Activated CD4-positive, alpha-beta T cell treated with anti-CD3 and anti-CD28 coated beads for 48 hours (primary cell): Measurements from ENCODE around the gene PRSS12.

ENCODE experiments used
- DNase-seq: peaks from one replicate; pipeline ENCODE4 v3.0.0-alpha.2; 2020

The PRSS12 gene

DNA sequence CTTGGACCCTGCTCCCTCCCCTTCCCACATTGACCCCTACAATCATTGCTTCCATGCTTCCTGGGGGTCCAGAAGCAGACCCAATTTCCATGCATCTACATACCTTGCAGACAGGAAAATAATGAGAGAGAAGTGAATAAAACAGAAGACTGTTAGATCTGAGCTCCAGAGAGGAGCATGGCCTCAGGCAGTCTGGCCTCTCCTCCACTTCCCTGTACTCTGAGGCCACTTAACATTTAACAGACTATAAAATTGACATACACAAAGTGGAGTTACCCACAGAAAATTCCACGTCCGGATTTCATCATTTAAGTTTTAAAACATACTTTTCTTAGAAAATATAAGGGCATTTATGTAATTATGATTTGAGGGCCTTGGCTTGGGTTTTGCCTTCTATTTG lies 2.1 kb upstream of the PRSS12 start:
- DNase-seq = no peak

GRCh38 chr4:118353534-118354030 lies 779 bp upstream of the PRSS12 start:
- no peak for DNase-seq

DNA sequence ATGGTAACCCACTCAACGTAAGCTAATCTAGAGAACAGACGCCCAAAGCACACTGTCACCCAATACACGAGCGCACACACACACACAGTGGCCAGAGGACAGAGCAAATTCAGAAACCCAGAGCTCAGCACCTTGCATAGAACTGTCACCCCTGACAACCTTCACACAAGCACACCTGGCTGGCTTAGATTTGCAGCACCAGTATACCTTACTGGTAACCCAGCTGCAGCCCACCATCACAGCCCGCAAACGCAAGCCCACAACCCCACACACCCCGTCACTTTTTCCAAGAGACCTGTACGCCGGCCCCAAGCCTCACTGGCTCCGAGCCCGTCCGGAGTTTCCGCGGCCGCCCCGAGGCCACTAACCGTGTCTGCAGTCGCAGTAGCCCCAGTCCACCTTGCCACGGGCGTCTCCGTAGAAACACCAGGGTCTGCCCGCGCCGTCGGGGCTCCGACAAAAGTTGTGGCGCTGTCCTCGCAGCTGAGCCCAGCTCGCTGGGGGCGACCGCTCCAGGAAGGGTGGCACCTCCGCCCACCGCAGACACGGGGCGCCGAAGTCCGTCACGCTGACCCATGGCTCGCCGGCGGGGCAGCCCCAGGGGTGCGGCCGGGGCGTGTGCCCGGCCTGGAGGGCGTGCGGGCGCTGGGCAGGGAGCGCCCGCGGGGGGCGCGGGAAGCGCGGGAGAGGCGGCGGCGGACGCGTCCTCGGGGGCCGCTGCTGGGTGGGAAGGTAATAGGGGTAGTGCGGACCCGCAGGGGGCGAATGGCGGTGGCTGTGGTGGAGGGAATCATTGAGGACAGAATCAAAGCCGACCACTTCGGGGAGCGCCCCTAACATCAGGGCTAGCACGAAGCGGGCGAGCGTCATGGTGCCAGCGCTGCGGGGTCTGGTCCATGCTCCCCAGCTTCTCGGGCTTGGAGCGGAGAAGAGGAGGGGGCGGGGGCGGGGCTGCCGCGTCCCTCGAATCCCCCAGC lies 664 bp downstream of the PRSS12 start:
- DNase-seq = peak; percentile 5

- no peak for DNase-seq
Observed at GRCh38 chr4:118350961-118351360, 1.8 kb downstream of the PRSS12 start.

DNA sequence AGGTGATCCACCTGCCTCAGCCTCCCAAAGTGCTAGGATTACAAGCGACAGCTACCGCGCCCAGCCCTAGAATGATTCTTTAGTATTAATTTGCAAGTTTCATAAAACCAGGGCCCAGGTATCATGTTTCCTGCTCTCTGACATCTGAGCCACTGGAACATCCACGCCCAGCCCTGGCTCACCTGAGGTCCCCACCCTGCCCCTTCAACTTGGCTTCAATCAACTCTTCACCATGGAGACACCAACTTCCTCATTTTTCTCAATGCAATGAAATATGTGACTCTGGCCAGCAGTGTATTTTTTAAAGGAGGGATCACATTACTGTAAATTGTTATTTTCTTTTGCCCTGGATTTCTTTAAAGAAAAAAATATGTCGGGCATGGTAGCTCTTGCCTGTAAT lies 3.9 kb downstream of the PRSS12 start:
- no peak for DNase-seq

- no peak for DNase-seq
Observed at GRCh38 chr4:118346495-118346894, 6.3 kb downstream of the PRSS12 start.

DNA sequence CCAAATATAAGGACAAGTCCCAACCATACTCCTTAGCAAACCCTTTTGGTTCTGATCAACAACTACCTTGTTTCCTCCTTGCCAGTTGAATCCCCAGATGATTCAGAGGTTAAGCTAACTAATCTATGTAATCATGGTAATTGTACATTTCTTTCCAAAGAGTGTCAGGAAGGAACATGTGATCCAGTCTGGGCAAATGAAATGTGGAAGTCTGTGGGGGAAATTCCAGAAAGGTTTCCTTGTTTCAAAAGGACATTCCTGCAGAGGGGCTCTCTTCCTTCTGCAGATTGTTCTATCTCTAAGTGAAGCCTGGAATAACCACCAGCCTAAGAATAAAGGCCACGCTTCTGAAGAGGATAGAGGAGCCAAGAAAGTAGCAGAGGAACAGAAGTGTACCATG lies 7.0 kb downstream of the PRSS12 start:
- no peak for DNase-seq

DNA sequence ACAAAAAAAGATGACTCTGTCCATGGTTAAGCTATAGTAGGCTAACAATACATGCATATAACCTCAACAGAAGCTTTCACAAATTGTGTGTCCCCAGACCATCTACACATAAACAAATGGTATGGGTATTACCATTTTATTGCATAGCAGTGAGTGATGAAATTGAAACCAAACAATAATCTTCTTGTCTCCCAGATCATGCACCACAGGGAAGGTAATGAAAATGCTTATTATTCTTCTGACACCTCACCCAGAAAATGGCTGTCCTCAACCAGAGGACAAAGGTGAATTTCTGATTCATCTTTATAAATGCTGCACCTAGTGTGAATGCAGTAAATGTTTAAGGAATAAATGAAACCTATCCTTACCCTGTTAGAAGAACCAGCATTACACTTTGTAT lies 8.0 kb downstream of the PRSS12 start:
- DNase-seq = no peak

DNA sequence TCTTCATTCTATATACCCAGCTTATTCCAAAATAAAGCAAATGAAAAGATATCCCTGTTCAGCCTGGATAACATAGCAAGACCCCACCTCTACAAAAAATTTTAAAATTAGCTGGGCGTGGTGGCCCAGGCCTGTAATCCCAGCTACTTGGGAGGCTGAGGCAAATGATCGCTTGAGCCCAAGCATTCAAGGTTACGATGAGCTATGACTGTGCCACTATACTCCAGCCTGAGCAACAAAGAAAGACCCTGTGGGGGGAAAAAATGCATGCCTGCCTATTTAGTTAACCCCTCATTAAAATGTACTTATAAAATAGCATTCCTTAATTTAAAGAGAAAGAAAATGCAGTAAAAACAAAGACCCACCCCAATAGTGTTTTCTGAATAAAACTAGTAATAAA lies 9.3 kb downstream of the PRSS12 start:
- no peak for DNase-seq

- no peak for DNase-seq
Observed at GRCh38 chr4:118340109-118340508, 12.7 kb downstream of the PRSS12 start.

DNA sequence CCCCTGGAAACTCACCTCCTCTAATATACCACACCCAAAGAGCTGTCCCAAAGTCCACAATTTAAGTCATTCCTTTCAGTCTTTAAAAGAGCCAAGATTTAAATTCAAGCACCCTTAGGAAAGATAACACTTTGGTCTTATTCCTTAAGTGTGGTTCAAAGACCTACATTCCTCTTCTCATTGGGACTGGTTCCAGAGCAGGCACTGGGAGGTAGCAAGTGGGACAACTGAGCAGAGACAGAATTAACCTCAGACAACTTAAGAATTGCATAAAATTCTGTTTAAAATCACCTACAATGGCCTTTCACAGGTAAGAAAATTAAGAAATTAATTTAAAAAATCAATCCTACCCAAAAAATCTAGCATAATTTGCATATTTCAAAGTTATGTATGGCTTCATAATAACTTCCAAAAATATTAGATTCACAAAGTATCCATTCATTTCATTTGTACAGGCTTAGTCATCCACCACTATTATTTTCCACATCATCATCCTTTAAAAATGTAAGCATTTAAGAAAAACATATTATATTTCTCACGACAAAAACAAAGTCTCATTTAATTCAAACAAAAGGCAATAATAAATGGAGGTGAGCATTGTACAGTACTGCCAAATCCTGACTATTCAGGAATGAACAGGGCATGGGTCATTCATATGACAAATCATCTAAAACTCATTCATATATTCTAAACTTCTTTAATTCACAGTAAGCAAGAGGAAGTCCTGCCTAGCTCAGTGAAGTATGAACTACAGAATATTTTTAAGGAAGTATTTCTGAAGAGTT lies 13.6 kb downstream of the PRSS12 start:
- no peak for DNase-seq

DNA sequence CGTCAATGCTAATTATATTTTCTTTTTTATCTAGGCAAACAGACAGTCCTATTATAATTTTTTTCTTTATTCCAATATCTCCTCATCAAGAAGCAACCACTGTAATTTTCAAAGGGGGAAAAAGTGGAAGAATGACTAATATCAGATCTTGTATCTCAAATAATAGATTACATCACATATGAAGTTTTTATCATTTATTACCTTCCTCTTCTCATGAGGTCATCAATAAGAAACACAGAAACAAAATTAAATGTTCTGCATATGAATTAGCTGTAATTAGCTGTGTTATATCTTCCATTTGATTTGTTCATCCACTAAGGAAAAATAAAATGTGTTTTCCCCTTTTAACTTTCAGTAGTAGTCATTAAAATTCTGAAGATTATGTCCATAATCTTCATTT lies 14.3 kb downstream of the PRSS12 start:
- no peak for DNase-seq

- no peak for DNase-seq
Observed at GRCh38 chr4:118337954-118338353, 14.8 kb downstream of the PRSS12 start.

- no peak for DNase-seq
Observed at GRCh38 chr4:118335774-118336173, 17.0 kb downstream of the PRSS12 start.

- DNase-seq = no peak
Observed at GRCh38 chr4:118335324-118335723, 17.5 kb downstream of the PRSS12 start.

DNA sequence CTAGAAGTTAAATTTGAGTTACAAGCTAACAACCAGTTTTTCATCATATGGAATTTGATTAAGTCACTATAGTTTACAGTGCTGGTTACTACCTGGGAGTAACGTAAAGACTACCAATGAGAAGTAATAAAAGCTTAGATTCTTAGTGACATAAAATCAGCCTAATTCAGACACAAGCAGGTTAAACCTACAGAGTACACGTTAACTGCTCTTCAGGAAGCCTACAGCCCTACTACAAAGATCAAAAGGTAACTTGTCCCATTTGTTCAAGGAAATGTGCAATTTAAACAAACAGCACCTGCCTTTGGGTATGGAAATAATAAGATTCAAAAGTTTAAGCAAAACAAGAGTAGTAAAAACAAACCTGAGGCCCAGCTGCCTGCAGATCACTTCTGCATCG lies 21.5 kb downstream of the PRSS12 start:
- no peak for DNase-seq

DNA sequence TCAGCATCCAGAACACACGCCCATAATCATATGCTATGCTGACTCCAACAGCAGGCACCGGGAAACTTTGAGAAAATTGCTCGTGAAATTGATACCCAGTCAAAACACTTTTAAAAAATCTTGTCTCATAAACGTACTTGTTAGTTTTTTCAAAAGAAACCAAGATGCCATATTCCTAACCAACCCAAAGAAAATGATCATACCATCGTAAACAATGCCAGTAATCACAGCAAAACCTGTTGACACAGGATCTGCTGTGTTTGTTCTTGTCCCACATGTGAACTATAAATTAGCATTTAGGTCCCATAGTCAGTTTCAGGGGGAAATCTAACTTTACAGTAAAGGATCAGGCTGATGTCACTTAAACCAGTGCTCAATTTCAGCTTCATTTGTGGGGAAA lies 23.0 kb downstream of the PRSS12 start:
- no peak for DNase-seq

DNA sequence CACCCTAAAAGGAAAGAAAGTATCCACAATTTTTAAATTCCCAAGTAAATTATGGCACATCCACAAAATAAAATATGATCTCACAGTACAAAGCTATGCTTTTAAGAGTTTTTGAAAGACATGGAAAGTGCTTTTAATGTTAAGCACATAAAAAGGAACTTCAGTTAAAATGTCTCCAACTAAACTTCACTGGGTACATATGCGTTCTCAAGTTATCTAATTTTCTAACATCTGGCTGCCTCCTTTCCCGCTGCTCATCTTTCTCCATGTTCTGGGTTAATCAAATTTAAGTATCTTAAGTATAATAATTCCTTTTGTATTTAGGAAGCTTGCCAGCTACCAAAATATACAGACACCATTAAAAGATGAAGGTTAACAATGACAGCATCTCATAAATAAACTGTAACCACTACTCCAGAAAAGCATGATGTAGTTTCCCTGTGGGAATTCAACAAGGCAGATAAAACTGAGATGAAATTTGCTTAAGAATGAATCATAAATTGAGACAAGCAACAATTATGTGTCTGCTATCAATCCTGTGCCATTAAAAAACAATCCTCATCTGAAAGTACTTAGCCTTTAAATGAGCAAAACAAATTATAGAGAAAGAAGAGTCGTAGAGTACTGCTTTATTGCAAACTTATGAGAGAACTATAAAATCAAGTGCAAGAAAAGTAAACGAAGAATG lies 25.1 kb downstream of the PRSS12 start:
- DNase-seq = no peak

DNA sequence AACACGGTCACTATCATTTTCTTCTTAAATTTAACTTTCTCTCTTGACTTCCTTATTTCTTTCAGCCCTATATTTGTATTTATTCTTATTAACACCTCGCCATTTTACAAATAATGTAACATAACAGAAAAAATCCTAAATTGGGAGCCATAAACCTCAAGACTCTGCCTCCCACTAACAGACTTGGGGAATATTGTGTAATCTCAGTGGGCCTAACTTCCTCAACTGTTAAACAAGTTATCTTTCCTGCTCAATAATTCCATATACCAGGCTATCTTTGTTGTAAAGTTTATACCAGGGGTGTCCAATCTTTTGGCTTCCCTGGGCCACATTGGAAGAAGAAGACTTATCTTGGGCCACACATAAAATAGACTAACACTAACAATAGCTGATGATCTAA lies 26.2 kb downstream of the PRSS12 start:
- no peak for DNase-seq

GRCh38 chr4:118325431-118325830 lies 27.4 kb downstream of the PRSS12 start:
- DNase-seq = no peak

DNA sequence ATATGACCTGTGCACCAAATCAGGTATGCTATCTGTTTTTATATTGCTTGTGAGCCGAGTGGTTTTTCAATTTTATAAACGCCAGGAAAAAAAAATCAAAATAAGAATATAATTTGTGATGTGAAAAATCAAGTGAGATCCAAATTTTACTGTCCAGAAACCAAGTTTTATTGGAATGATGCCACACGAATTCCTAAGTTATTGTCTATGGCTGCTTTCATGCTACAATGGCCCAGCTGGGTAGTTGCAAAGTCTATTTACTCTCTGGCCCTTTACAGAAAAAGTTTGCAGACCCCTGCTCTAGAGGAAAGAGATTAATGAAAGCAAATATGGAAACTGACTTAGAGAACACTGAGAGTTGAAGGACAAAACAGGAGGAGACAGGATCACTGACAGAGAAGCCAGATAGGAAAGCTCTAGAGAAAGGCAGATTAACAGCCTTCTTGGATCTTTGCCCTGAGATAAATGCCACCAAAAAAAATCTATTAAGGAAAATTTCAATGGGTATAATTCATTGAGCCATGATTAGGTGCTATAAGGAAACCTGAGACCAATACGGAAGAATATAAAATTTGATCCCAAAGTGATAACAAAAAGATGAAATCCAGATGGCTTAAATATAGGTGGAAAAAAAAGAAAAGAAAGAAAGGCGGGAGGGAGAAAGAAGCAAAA lies 29.8 kb downstream of the PRSS12 start:
- no peak for DNase-seq

DNA sequence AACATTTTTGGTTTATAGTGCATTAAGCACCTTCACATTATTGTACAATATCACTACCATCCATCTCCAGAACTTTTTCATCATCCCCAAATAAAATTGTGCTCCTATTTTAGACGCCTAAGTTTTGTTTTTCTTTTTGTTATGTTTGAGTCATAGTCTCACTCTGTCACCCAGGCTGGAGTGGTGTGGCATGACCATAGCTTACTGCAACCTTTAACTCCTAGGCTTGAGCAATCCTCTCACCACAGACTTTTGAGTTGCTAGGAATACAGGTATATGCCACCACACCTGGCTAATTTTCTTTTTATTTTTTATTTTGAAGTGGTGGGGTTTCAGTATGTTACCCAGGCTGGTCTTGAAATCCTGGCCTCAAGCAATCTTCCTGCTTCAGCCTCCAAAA lies 33.9 kb downstream of the PRSS12 start:
- no peak for DNase-seq

GRCh38 chr4:118317691-118318090 lies 35.1 kb downstream of the PRSS12 start:
- no peak for DNase-seq
